Measurements from ENCODE around the gene LEMD2.
"Not testable (repeated sequence)": the region's sequence is repeated elsewhere in the genome, so short reads cannot be mapped to it uniquely, and the experiment has no call there.

Gene LEMD2
- total RNA-seq: 72.2 to 94.7 reads per million in 2 donors

DNA sequence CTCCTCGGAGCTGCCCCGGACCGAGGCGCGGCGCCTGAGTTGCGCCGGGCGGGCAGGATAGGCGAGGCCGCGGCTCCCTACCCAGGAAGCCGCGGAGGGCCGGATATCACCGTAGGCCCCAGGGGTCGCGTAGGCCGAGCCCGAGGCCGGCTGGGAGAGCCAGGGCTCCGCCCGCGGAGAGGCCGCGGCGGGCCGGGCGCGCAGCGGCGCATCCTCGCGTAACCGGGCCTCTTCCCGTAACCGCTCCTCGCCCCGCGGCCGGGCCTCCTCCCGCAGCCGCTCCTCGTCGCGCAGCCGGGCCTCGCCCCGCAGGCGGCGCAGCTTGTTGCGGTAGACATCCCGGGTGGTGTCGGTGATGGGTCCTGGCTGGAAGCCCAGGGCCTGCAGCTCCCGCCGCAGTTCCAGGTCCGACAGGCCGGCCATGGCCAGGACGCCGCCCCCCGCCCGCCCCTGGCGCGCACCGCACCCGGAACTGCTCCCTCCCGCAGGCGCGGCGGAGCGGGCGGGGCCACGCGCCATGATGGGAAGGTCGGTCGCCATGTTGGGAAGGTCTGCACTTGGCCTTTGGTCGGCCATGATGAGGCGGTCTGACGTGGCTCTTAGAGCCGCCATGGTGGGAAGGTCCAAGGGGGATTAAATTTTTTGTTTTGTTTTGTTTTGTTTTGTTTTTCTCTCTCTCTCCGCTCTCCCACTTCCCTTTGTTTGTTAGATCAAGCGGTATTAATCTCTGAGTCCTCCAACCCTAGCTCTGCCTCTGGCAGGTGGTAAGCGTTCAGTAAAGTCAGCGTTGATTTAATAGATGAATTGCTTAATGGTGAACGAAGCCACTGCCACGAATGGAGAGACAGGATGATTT, at the start of gene LEMD2:
Gene LEMD2 (minus strand): TSS at position 437 of the 856 bp plus-strand sequence. CDS start 14 bp downstream, at position 423.
- DNase-seq: peak; percentile 89

GRCh38 chr6:33837971-33838665, 49.2 kb upstream of the LEMD2 start:
- no peak for DNase-seq

GRCh38 chr6:33836806-33837469, 48.0 kb upstream of the LEMD2 start:
- no peak for DNase-seq

DNA sequence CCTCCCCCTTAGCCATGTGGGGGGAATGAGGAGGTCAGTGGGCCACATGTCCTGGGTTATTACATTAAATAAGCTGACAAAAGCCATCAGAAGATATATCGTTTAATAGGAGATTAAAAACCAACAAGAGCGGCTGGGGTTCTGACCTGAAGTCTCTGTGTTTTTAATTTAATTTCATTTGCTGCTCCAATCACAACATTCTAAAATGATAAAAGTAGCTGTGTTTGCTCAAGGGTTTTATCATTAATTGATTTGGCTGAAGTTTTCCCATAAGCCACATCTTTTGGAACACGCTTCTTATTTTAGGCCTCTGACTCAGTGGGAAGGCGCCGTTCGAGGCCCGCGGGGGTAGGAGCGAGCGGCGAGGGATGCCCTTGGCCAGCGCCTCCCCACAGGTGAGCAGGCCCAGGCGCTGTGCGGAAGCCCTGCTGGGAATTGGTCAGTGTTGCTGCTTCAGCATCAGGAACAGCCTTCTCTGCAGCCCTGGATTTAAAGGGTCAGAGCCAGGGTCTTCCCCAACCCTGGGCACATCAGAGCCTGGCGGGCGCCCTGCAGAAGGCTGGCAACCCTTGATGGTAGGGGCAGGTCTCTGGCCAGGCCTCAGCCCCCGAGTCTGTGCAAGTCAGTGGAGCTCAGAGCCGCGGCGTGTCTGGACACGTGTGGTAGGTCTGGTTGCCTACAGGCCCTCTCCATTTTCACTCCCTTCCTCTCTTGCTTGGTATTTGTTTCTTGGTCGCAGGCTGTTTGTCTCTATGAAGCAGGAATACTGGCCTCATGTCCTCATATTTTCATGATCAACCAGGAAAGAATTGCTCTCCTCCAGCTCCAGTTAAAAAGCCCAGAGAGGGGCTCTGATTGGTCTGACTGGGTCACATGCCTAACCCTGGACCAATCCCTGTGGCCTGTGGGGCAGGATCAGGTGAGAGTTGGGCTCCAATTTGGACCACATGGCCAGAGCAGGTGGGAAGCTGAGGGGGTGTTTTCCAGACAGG, 45.8 kb upstream of the LEMD2 start:
- DNase-seq: no peak

- no peak for DNase-seq
Observed at GRCh38 chr6:33833599-33833998, 44.7 kb upstream of the LEMD2 start.

- DNase-seq: not testable (repeated sequence)
Observed at GRCh38 chr6:33832831-33833230, 43.9 kb upstream of the LEMD2 start.

DNA sequence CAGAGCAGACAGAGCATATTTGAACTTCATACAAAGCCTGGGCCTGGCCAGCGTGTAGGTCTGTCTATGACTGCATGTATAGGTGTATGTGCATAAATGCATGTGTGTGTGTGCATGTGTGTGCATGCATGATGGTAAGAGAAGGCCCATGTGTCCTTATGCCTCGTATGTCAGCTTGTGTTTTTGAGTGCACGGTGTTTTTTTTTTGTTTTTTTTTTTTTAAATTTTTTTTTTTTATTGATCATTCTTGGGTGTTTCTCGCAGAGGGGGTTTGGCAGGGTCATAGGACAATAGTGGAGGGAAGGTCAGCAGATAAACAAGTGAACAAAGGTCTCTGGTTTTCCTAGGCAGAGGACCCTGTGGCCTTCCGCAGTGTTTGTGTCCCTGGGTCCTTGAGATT, 42.8 kb upstream of the LEMD2 start:
- not testable (repeated sequence) for DNase-seq

GRCh38 chr6:33830635-33831240, 41.8 kb upstream of the LEMD2 start:
- DNase-seq: no peak

GRCh38 chr6:33828764-33829731, 40.1 kb upstream of the LEMD2 start:
- DNase-seq: no peak

- no peak for DNase-seq
Observed at GRCh38 chr6:33828452-33828763, 39.5 kb upstream of the LEMD2 start.

DNA sequence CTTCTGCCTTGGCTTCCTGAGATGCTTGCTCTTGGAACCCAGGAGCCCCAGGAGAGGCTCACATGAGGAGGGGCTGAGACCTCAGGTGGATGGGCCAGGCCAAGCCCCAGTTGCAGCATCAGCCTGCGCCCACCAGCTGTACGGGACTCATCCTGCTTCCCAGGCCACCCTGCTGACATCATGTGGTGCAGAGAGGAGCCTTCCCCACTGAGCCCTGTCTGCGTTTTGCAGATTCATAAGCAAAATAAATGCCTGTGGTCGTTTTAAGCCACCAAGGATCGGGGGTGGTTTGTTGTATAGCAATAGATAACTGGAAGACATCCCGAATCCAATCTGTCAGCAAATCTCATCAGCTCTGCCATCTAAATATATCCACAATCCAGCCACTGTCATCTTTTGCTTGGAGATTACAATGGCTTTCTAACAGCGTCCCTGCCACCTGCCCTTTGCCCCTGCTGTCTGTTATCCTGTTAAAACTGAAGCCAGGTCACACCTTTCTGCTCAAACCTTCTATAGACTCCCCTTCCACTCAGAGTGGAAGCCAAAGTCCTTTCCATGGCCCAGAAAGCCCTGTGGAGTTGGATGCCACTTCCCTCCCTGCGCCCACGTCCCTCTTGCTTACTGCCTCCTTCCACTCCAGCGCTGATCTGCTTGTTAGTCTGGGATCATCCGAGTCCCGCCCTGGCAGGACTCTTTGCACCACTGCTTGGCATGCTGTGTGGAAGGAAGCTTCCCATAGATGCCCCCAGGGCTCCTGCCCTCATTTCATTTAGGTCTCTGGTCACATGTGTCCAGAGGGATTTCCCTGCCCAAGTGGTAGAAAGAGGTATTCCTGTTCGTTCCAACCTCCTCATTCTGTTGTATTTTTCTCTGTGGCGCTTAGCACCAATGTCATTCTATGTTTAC, 38.9 kb upstream of the LEMD2 start:
- DNase-seq: no peak

- no peak for DNase-seq
Observed at GRCh38 chr6:33826537-33826936, 37.6 kb upstream of the LEMD2 start.

- DNase-seq: no peak
Observed at GRCh38 chr6:33824461-33825154, 35.7 kb upstream of the LEMD2 start.

DNA sequence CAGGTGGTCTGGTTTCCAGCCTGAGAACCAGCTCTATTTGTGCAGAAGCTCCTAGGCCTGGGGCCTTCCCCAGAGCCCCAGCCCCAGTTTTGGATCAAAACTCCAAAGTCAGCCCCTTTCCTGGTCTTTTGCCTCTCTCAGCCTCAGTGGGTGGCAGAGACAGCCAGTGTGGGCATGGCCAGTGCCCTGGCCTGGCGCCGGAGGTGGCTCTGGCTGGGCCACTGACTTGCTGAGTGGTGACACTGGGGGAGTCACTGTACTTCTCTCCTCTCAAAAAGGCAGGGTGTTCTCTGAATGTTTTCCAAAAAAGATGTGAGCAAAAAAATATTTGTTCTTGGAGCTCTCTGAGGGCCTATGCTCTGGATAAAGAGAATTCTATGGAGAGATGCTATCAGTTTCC, 34.9 kb upstream of the LEMD2 start:
- DNase-seq: no peak

DNA sequence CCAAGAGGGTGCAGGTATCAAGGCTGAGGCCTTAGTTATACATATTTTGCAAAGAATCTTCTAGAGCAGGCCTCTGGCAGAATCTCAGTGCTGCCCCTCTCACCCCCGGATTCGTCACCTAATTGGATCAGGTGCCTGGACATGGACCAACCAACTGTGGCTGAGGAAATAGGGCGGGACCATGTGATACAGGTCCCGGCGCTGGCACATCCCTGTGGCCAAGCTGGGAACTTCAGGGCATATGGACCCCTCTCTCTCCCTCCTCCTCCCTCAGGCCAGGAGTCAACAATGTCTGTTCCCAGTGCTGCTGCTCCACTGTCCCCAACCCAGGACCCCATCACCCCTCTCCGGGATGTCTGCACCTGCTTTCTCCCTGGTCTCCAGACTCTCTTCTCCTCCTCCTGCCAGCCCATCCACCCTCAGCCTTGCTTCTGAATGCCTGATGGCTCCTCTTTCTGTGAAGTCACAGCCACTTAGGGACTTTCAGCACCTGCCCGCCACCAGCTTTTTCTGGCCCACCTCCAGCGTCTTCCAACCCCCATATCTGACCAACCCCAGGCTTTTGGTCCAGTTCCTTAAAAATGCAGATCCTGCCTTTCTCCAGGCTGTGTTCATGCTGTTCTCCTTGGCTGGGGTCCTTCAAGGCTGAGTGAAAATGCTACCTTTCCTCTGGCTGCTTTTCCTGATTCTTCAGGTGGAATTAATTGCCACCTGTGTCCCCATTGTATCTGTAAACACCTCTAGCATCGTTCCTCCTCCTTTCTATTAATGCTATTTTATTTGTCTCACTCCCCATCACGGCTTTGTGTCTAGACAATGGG, 33.9 kb upstream of the LEMD2 start:
- DNase-seq: no peak

DNA sequence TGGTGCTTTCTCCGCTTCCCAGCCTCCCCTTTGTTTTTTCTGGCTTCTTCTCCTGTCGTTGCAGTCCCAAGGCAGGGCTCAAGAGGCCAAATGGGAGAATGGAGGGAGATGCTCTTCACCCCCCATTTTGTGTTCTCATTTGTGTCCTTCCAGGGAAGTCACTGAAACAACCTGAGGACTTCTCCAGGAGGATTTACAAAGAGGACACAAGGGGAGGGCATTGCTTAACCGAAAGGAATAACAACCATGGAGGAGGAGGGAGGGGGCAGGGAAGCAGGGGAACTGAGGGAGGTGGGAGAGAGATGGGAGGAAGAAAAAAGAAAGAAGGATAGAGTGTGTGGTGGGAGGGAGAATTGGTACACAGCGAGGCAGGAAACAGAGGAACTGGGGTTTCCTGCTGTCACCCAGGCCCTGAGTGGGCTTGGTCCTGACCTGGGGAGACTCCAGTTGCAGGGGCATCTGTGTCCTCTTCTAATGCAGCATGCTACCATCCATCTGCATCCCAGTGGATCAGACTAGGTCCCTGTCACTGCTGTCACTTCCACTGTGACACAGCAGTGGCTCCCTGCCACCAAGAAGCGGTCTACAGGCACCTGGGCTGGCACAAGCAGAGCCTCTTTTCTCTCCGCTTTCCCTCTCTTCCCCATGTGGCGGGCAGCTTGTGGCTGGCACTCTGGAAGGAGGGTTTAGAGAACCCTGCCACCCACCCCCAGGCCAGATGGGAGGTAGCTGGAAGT, 32.0 kb upstream of the LEMD2 start:
- no peak for DNase-seq

GRCh38 chr6:33820243-33820642, 31.3 kb upstream of the LEMD2 start:
- DNase-seq: no peak
